ENCODE data around the gene CAMKK1. TPM values are rescaled to one million over a fixed set of nuclear protein-coding genes. Genes with fewer than 3 reads are reported as not detected.
A peak's percentile ranks its signal among the peaks of the same experiment; 100 is the strongest.

Gene CAMKK1
- total RNA-seq, 2 donors from 2014 or later, result 3.8 to 6.3 TPM

DNA sequence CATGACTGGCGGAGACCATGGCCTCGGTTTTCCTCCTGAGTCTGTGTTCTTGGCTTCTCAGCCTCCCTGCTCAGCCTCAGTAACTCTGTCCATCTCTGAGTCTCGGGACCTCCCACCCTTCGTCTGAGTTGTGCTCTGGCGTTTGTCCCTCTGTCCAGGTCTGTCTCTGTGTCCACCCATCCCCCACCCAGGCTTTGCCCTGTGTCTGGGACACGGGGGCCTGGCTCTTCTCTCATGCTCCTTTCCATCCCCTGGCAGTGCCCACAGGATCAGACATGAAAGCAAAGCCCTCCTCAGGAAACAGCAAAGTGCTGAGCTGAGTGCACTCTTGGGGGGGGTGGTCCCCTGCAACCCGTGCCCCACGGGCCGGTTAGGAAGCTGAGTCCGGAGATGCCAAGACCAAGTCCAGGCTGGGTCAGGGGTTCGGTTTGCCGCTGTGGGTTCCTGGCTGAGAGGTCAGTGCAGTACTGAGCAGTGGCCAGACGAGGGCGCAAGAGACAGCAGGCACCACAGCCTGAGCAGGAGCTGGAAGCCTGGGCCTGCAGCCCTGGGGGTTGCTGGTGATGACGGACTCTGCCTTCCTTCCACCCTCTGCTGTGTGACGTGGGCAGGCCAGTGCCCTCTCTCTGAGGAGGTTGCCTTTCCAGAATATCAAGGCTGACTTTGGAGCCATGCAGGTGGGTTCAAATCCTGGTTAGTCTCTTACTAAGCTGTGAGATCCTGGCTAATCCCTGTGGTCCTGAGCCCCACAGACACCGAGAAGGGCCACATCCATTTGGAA lies 20.9 kb upstream of the CAMKK1 start:
- Histone ChIP-seq H3K9me3 (ENCODE audit: control insufficient read depth, low read length) (no peaks in the 10 kb centered on the region), H3K36me3 (ENCODE audit: control insufficient read depth, insufficient read depth, low read length) (no peaks in the 10 kb centered on the region), H3K9ac (ENCODE audit: extremely low read depth, low read length, poor library complexity, severe bottlenecking) (no peak overlapping the region), H3K27ac (ENCODE audit: low read depth, low read length) (no peak overlapping the region), H3K4me3 (ENCODE audit: low read length) (no peak overlapping the region), H3K27me3 (ENCODE audit: control insufficient read depth, insufficient read depth, low read length, poor library complexity, severe bottlenecking) (no peaks in the 10 kb centered on the region), H3K4me1 (ENCODE audit: control insufficient read depth, insufficient read depth, low read length) (no peaks in the 10 kb centered on the region)
- Mint-ChIP-seq H3K36me3 (ENCODE audit: low read depth) (no peaks in the 10 kb centered on the region), H3K4me1 (no peaks in the 10 kb centered on the region), H3K27me3 (ENCODE audit: insufficient read depth) (no peaks in the 10 kb centered on the region), H3K9me3 (no peaks in the 10 kb centered on the region), H3K4me3 (no peak overlapping the region), H3K27ac (no peak overlapping the region)
- 46 to 49% methylated on average over 11 to 17 of the region's 17 CpGs for WGBS, 2 experiments (ENCODE audit: insufficient coverage in 1 of 2, insufficient read length in 1 of 2)
- TF ChIP-seq, protein P1, sequence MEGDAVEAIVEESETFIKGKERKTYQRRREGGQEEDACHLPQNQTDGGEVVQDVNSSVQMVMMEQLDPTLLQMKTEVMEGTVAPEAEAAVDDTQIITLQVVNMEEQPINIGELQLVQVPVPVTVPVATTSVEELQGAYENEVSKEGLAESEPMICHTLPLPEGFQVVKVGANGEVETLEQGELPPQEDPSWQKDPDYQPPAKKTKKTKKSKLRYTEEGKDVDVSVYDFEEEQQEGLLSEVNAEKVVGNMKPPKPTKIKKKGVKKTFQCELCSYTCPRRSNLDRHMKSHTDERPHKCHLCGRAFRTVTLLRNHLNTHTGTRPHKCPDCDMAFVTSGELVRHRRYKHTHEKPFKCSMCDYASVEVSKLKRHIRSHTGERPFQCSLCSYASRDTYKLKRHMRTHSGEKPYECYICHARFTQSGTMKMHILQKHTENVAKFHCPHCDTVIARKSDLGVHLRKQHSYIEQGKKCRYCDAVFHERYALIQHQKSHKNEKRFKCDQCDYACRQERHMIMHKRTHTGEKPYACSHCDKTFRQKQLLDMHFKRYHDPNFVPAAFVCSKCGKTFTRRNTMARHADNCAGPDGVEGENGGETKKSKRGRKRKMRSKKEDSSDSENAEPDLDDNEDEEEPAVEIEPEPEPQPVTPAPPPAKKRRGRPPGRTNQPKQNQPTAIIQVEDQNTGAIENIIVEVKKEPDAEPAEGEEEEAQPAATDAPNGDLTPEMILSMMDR (conservative IDR thresholded peaks at IDR 0.05), result peak; percentile 98
- DNase-seq, result peak; percentile 98

- no peaks in the 10 kb centered on the region for H3K9me3 ChIP-seq (ENCODE audit: control insufficient read depth, low read length)
- Mint-ChIP-seq H3K36me3 (ENCODE audit: low read depth) (no peaks in the 10 kb centered on the region), H3K4me3 (no peak overlapping the region), H3K4me1 (no peaks in the 10 kb centered on the region), H3K9me3 (no peaks in the 10 kb centered on the region), H3K27me3 (ENCODE audit: insufficient read depth) (no peaks in the 10 kb centered on the region), H3K27ac (no peak overlapping the region)
- no peak overlapping the region for H3K4me3 ChIP-seq (ENCODE audit: low read length)
- TF ChIP-seq, protein P1 (conservative IDR thresholded peaks at IDR 0.05), result no peak
- H3K27ac ChIP-seq (ENCODE audit: low read depth, low read length), result no peak overlapping the region
- H3K36me3 ChIP-seq (ENCODE audit: control insufficient read depth, insufficient read depth, low read length), result no peaks in the 10 kb centered on the region
- H3K4me1 ChIP-seq (ENCODE audit: control insufficient read depth, insufficient read depth, low read length), result no peaks in the 10 kb centered on the region
- DNase-seq, result no peak
- no peak overlapping the region for H3K9ac ChIP-seq (ENCODE audit: extremely low read depth, low read length, poor library complexity, severe bottlenecking)
- whole genome bisulfite sequencing, 2 experiments (ENCODE audit: insufficient coverage in 1 of 2, insufficient read length in 1 of 2), result 95 to 100% methylated on average over 2 of the region's 2 CpGs
- H3K27me3 ChIP-seq (ENCODE audit: control insufficient read depth, insufficient read depth, low read length, poor library complexity, severe bottlenecking), result no peaks in the 10 kb centered on the region
Observed at GRCh38 chr17:3912827-3913226, 20.0 kb upstream of the CAMKK1 start.

- Mint-ChIP-seq H3K27ac (no peak overlapping the region), H3K4me1 (no peaks in the 10 kb centered on the region), H3K4me3 (no peak overlapping the region), H3K9me3 (no peaks in the 10 kb centered on the region), H3K36me3 (ENCODE audit: low read depth) (no peaks in the 10 kb centered on the region), H3K27me3 (ENCODE audit: insufficient read depth) (no peaks in the 10 kb centered on the region)
- TF ChIP-seq, protein P1 (conservative IDR thresholded peaks at IDR 0.05), result no peak
- 86 to 89% methylated on average over 12 to 30 of the region's 30 CpGs for WGBS, 2 experiments (ENCODE audit: insufficient coverage in 1 of 2, insufficient read length in 1 of 2)
- H3K27ac ChIP-seq (ENCODE audit: low read depth, low read length), result peak overlapping the region; percentile 60
- no peaks in the 10 kb centered on the region for H3K36me3 ChIP-seq (ENCODE audit: control insufficient read depth, insufficient read depth, low read length)
- H3K4me3 ChIP-seq (ENCODE audit: low read length), result no peak overlapping the region
- H3K27me3 ChIP-seq (ENCODE audit: control insufficient read depth, insufficient read depth, low read length, poor library complexity, severe bottlenecking), result no peaks in the 10 kb centered on the region
- no peaks in the 10 kb centered on the region for H3K4me1 ChIP-seq (ENCODE audit: control insufficient read depth, insufficient read depth, low read length)
- H3K9me3 ChIP-seq (ENCODE audit: control insufficient read depth, low read length), result no peaks in the 10 kb centered on the region
- no peak overlapping the region for H3K9ac ChIP-seq (ENCODE audit: extremely low read depth, low read length, poor library complexity, severe bottlenecking)
- DNase-seq, result peak; percentile 72
Observed at GRCh38 chr17:3911271-3912053, 18.6 kb upstream of the CAMKK1 start.
